RWPE2 (cell line): ENCODE results near the gene WDR27.

ENCODE experiments used
- ATAC-seq: fragments of 200-7000 bp; cut with Tn5 transposase; 3 replicates; pipeline ENCODE4 v1.9.1; 2021; ENCODE audit warnings: low read depth
- DNase-seq: peaks from one replicate; pipeline ENCODE4 v3.0.0-alpha.2; 2020; ENCODE audit warnings: low spot score
- H3K27ac ChIP-seq: fragments of 450-650 bp; 2 replicates; pipeline ENCODE4 v1.5.1; 2017; ENCODE audit warnings: mild to moderate bottlenecking; ENCODE audit not compliant: poor library complexity, severe bottlenecking
- H3K27me3 ChIP-seq: fragments of 250-450 bp; sonication (Bioruptor Pico); 2 replicates; pipeline ENCODE4 v1.5.1; 2021; ENCODE audit warnings: mild to moderate bottlenecking, moderate library complexity; ENCODE audit not compliant: insufficient read depth, poor library complexity, severe bottlenecking
- H3K36me3 ChIP-seq: fragments of 250-450 bp; sonication (Bioruptor Pico); 2 replicates; pipeline ENCODE4 v1.5.1; 2020; ENCODE audit warnings: low read depth, mild to moderate bottlenecking, moderate library complexity
- H3K4me1 ChIP-seq: fragments of 250-450 bp; sonication (Bioruptor Pico); 2 replicates; pipeline ENCODE4 v1.5.1; 2021; ENCODE audit warnings: mild to moderate bottlenecking, moderate library complexity; ENCODE audit not compliant: insufficient read depth, poor library complexity, severe bottlenecking
- H3K4me3 ChIP-seq: fragments of 250-450 bp; sonication (Bioruptor Pico); 2 replicates; pipeline ENCODE4 v1.5.1; 2021; ENCODE audit warnings: mild to moderate bottlenecking, moderate library complexity; ENCODE audit not compliant: severe bottlenecking
- H3K9me3 ChIP-seq: fragments of 250-450 bp; sonication (Bioruptor Pico); 2 replicates; pipeline ENCODE4 v1.5.1; 2021; ENCODE audit warnings: mild to moderate bottlenecking, moderate library complexity; ENCODE audit not compliant: severe bottlenecking
- TF ChIP-seq, protein P1 (sequence below): fragments of 450-650 bp; IDR thresholded peaks from one replicate; pipeline ENCODE4 v1.5.1; 2017; ENCODE audit warnings: mild to moderate bottlenecking, moderate library complexity; ENCODE audit not compliant: poor library complexity, severe bottlenecking

WDR27 gene

DNA sequence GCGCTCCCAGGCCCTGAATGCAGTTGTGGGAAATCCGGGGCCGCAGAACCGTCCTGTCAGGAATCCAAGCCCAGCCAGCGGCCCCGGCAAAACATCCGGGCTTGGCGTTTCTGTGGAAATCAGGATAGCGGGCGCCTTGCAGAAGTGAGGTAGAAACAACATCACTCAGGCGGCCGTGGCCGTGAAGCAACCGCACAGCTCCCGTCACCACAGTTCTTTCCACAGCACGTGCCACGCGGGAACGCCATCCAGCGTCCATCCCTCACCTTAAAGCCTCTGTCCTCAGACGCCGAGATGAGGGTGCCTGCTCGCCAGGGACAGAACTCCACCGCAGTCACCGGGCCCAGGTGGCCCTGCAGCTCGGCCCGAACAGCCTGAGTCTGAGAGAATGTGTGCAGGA lies 34.1 kb downstream of the WDR27 start:
- Histone ChIP-seq H3K27me3 (no peaks in the 10 kb centered on the region), H3K4me1 (no peaks in the 10 kb centered on the region), H3K27ac (no peak overlapping the region), H3K4me3 (no peak overlapping the region), H3K36me3 (peaks cover 67% of the 10 kb centered on the region), H3K9me3 (no peaks in the 10 kb centered on the region)
- TF ChIP-seq, protein P1, sequence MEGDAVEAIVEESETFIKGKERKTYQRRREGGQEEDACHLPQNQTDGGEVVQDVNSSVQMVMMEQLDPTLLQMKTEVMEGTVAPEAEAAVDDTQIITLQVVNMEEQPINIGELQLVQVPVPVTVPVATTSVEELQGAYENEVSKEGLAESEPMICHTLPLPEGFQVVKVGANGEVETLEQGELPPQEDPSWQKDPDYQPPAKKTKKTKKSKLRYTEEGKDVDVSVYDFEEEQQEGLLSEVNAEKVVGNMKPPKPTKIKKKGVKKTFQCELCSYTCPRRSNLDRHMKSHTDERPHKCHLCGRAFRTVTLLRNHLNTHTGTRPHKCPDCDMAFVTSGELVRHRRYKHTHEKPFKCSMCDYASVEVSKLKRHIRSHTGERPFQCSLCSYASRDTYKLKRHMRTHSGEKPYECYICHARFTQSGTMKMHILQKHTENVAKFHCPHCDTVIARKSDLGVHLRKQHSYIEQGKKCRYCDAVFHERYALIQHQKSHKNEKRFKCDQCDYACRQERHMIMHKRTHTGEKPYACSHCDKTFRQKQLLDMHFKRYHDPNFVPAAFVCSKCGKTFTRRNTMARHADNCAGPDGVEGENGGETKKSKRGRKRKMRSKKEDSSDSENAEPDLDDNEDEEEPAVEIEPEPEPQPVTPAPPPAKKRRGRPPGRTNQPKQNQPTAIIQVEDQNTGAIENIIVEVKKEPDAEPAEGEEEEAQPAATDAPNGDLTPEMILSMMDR, result no peak
- DNase-seq (no peak), ATAC-seq (no peak)

GRCh38 chr6:169666441-169666840 lies 35.4 kb downstream of the WDR27 start:
- Histone ChIP-seq H3K9me3 (no peaks in the 10 kb centered on the region), H3K27ac (no peak overlapping the region), H3K4me1 (no peaks in the 10 kb centered on the region), H3K4me3 (no peak overlapping the region), H3K36me3 (peaks cover 57% of the 10 kb centered on the region), H3K27me3 (no peaks in the 10 kb centered on the region)
- TF ChIP-seq, protein P1, result no peak
- DNase-seq (no peak), ATAC-seq (no peak)

DNA sequence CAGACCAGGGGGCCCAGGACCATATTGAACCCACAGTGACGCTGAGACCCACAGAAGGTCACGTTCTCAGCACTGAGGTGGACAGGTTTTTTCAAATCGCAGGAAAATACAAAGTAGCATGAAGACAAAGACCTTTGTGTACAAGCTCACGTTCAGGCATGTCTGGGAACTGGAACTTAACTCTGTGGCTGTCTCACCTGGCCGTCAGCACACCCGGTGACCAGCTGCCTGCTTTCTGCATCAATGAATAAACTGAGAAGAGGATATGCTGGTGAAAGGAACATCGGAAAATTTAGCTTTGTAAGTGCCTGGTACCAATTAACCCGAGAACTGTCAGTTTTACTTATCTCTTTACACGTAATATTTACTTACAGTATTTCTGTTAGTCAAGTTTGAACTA lies 36.5 kb downstream of the WDR27 start:
- Histone ChIP-seq H3K27me3 (no peaks in the 10 kb centered on the region), H3K4me1 (no peaks in the 10 kb centered on the region), H3K4me3 (no peak overlapping the region), H3K36me3 (peaks cover 57% of the 10 kb centered on the region), H3K27ac (no peak overlapping the region), H3K9me3 (no peaks in the 10 kb centered on the region)
- TF ChIP-seq, protein P1, result no peak
- peak; percentile 45; the same call in 1 of the 3 replicates for ATAC-seq
- DNase-seq, result no peak

DNA sequence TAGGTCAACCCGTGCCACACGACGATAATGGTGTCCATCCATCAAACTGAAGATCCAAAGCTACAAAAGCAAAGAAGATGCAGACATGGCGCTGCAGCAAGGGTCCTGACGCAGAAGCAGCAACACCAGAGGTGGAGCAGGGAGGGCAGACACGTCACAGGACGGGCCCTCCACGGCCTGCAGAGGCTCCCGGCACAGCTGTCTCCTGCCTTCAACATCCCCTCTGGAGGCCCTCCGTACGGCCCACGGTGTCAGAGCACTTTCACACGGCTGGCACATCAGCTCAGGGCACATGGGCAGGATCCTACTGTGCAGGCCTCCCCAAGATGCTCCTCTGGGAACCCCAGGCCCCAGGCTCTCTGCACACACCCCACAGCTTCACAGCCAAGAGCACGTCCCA lies 37.6 kb downstream of the WDR27 start:
- no peak overlapping the region for H3K27ac ChIP-seq
- no peak overlapping the region for H3K4me3 ChIP-seq
- ATAC-seq (no peak), DNase-seq (no peak)
- peaks cover 50% of the 10 kb centered on the region for H3K36me3 ChIP-seq
- TF ChIP-seq, protein P1, result no peak
- no peaks in the 10 kb centered on the region for H3K27me3 ChIP-seq
- H3K9me3 ChIP-seq, result no peaks in the 10 kb centered on the region
- H3K4me1 ChIP-seq, result no peaks in the 10 kb centered on the region

DNA sequence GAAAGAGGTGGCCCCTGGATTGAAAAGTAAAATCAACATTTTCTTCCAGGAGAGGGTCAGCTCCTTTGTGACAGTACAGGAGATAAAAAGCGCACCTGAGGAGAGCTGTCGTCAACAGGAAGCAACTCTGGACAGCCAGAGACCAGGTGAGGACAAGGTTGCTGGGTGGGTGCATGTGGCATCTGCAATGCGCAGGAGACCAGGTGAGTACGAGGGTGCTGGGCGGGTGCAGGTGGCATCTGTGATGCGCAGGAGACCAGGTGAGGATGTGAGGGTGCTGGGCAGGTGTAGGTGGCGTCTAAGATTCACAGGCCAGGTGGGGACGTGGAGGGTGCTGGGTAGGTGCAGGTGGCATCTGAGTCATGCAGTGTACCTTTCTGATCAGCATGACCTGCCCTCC lies 38.4 kb downstream of the WDR27 start:
- H3K9me3 ChIP-seq, result no peaks in the 10 kb centered on the region
- TF ChIP-seq, protein P1, result no peak
- no peaks in the 10 kb centered on the region for H3K4me1 ChIP-seq
- ATAC-seq, result no peak
- H3K4me3 ChIP-seq, result no peak overlapping the region
- no peak for DNase-seq
- no peaks in the 10 kb centered on the region for H3K27me3 ChIP-seq
- no peak overlapping the region for H3K27ac ChIP-seq
- peaks cover 47% of the 10 kb centered on the region for H3K36me3 ChIP-seq
